ENCODE results near the gene POLR1C.
"Not testable (repeated sequence)": the region's sequence is repeated elsewhere in the genome, so short reads cannot be mapped to it uniquely, and the experiment has no call there.

- TF ChIP-seq CTCF (IDR thresholded peaks at IDR 0.05; ENCODE audit: insufficient read depth, low read length, poor library complexity, severe bottlenecking); EZH2phosphoT487 (conservative IDR thresholded peaks at IDR 0.05; ENCODE audit: low read length): not testable (repeated sequence)
Measured at GRCh38 chr6:43467265-43467664, 49.6 kb upstream of the POLR1C start.
